Panc1 (cell line): ENCODE results near the gene NUDT17. TPM values are rescaled to one million over a fixed set of nuclear protein-coding genes. Genes with fewer than 3 reads are reported as not detected.
A peak's percentile ranks its signal among the peaks of the same experiment; 100 is the strongest.

Experiments
- ATAC-seq: fragments of 200-7000 bp; cut with Tn5 transposase; 2 replicates; pipeline ENCODE4 v1.9.1; 2020; ENCODE audit warnings: mild to moderate bottlenecking, moderate library complexity
- BruUV-seq: library from RNA; stranded (reverse); fragments of 400-500 nt; replicated peaks from 2 replicates; lab custom pipeline; 2021; lab: Mats Ljungman, UMichigan
- CTCF ChIA-PET: fragments of 300-600 bp; sonication (Branson Sonifier 250); formaldehyde crosslinking; loops from one replicate; lab custom pipeline; 2022; ENCODE audit warnings: antibody characterized with exemption; lab: Charles Lee
- POLR2A ChIA-PET: fragments of 300-600 bp; sonication (Branson Sonifier 250); formaldehyde crosslinking; loops from one replicate; lab custom pipeline; 2022; ENCODE audit warnings: antibody characterized with exemption; lab: Charles Lee
- DNase-seq: peaks from one replicate; pipeline ENCODE4 v3.0.0-alpha.2; 2010; ENCODE audit warnings: low read depth, low spot score
- H3K27ac ChIP-seq: 2 replicates; pipeline ENCODE4 v1.5.1; 2011; ENCODE audit warnings: mild to moderate bottlenecking, low read length, inconsistent platforms
- H3K27me3 ChIP-seq: fragments of 200-500 bp; sonication (Bioruptor generic); 2 replicates; pipeline ENCODE4 v1.6.0; 2014; ENCODE audit warnings: low read length, inconsistent platforms; ENCODE audit not compliant: control insufficient read depth, insufficient read depth
- H3K36me3 ChIP-seq: fragments of 200-500 bp; sonication (Bioruptor generic); 2 replicates; pipeline ENCODE4 v1.5.1; 2014; ENCODE audit warnings: inconsistent platforms, mild to moderate bottlenecking, low read length, moderate library complexity; ENCODE audit not compliant: control insufficient read depth, insufficient read depth
- H3K4me1 ChIP-seq: 2 replicates; pipeline ENCODE4 v1.5.1; 2011; ENCODE audit warnings: inconsistent platforms, mild to moderate bottlenecking, low read length, moderate library complexity; ENCODE audit not compliant: control insufficient read depth, insufficient read depth
- H3K4me3 ChIP-seq, 2 experiments: 2 replicates each; pipeline ENCODE4 v1.5.1; 2011 to 2012; ENCODE audit warnings: low read depth in 2 of 2, low read length in 2 of 2, mild to moderate bottlenecking in 2 of 2, inconsistent platforms in 1 of 2, moderate library complexity in 1 of 2
- H3K9me3 ChIP-seq: fragments of 200-500 bp; sonication (Bioruptor generic); 2 replicates; pipeline ENCODE4 v1.5.1; 2014; ENCODE audit warnings: low read depth, mild to moderate bottlenecking, inconsistent platforms, low read length, moderate library complexity; ENCODE audit not compliant: control insufficient read depth, insufficient read depth
- CTCF ChIP-seq: fragments of 450-650 bp; IDR thresholded peaks from 2 replicates; pipeline ENCODE4 v1.5.1; 2017; ENCODE audit warnings: mild to moderate bottlenecking
- POLR2AphosphoS5 ChIP-seq: IDR thresholded peaks from 2 replicates; pipeline ENCODE4 v1.6.1; 2012; ENCODE audit warnings: mild to moderate bottlenecking, low read depth, low read length, moderate library complexity
- SIN3A ChIP-seq: IDR thresholded peaks from 2 replicates; pipeline ENCODE4 v1.6.1; 2012; ENCODE audit warnings: low read depth, mild to moderate bottlenecking, low read length, moderate library complexity, borderline replicate concordance; ENCODE audit not compliant: insufficient read depth
- TCF7L2 ChIP-seq: IDR thresholded peaks from 2 replicates; pipeline ENCODE4 v1.6.1; 2011; ENCODE audit warnings: mild to moderate bottlenecking, low read depth, low read length, inconsistent platforms
- in situ Hi-C: cut with HindIII; loops from 2 replicates; pipeline ENCODE4 v1.10.0; 2016; ENCODE audit warnings: low sequenced_read_pairs, low pct_unique_long_range_greater_than_20kb
- intact Hi-C: fragments of 100-400 bp; cut with micrococcal nuclease; formaldehyde crosslinking; loops from one replicate; pipeline ENCODE4 v1.10.0; 2022; ENCODE audit not compliant: unreplicated experiment
- total RNA-seq: library from RNA; stranded (reverse); gene quantifications from one replicate; pipeline ENCODE4 v1.2.1, GENCODE V29; 2021; ENCODE audit not compliant: unreplicated experiment
- TF ChIP-seq, protein P1 (sequence below), 2 experiments: IDR thresholded peaks; 2 replicates each; pipeline ENCODE4 v1.6.1; 2011 to 2012; ENCODE audit warnings: low read depth in 2 of 2, control low read depth in 1 of 2, low read length in 1 of 2, mild to moderate bottlenecking in 1 of 2, moderate library complexity in 1 of 2; ENCODE audit not compliant: insufficient read depth in 1 of 2

NUDT17 gene
- total RNA-seq, 1 experiment from 2014 or later, result 3.7 TPM

- in situ Hi-C loops, result no loop called here
- Histone ChIP-seq H3K4me1 (0 out of 2 replicates have a peak, but pooled peaks cover 4% of the 10 kb centered on the region), H3K4me3 (no peak overlapping the region), H3K36me3 (peaks cover 8% of the 10 kb centered on the region; the same call in 1 of the 2 replicates), H3K9me3 (no peaks in the 10 kb centered on the region), H3K27ac (no peak overlapping the region), H3K27me3 (no peaks in the 10 kb centered on the region)
- TF ChIP-seq POLR2AphosphoS5 (no peak), CTCF (peak; percentile 82), SIN3A (no peak), TCF7L2 (no peak)
- TF ChIP-seq, protein P1, sequence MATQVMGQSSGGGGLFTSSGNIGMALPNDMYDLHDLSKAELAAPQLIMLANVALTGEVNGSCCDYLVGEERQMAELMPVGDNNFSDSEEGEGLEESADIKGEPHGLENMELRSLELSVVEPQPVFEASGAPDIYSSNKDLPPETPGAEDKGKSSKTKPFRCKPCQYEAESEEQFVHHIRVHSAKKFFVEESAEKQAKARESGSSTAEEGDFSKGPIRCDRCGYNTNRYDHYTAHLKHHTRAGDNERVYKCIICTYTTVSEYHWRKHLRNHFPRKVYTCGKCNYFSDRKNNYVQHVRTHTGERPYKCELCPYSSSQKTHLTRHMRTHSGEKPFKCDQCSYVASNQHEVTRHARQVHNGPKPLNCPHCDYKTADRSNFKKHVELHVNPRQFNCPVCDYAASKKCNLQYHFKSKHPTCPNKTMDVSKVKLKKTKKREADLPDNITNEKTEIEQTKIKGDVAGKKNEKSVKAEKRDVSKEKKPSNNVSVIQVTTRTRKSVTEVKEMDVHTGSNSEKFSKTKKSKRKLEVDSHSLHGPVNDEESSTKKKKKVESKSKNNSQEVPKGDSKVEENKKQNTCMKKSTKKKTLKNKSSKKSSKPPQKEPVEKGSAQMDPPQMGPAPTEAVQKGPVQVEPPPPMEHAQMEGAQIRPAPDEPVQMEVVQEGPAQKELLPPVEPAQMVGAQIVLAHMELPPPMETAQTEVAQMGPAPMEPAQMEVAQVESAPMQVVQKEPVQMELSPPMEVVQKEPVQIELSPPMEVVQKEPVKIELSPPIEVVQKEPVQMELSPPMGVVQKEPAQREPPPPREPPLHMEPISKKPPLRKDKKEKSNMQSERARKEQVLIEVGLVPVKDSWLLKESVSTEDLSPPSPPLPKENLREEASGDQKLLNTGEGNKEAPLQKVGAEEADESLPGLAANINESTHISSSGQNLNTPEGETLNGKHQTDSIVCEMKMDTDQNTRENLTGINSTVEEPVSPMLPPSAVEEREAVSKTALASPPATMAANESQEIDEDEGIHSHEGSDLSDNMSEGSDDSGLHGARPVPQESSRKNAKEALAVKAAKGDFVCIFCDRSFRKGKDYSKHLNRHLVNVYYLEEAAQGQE (IDR thresholded peaks at IDR 0.05; ENCODE audit: insufficient read depth in 1 of 2, low read depth in 2 of 2, low read length in 1 of 2), result no peak
- no TSS peak for BruUV-seq
- ChIA-PET POLR2A (no interaction called here), CTCF (interaction anchor here (1.2 to 1.5 kb wide), 2 partner anchors 10 to 42 kb away, joined by 3 to 4 read pairs; partner anchors contain the start of gene PIAS3)
- DNase-seq, result no peak
- ATAC-seq, result no peak
- intact Hi-C loops, result loop anchor here (5.0 to 10.0 kb wide), 2 partner anchors 65 to 163 kb away; partner anchors contain the start of genes ITGA10 and PEX11B
Measured at GRCh38 chr1:145849356-145850160, 4.1 kb downstream of the NUDT17 start.

GRCh38 chr1:145855426-145855948 is 10.1 kb downstream of the NUDT17 start:
- CTCF ChIA-PET, result no interaction called here
- in situ Hi-C loops, result no loop called here

More at GRCh38 chr1:145855426-145855948, 10.1 kb downstream of the NUDT17 start:
- POLR2A ChIA-PET, result no interaction called here
- no TSS peak for BruUV-seq
- TF ChIP-seq TCF7L2, result no peak
- TF ChIP-seq CTCF, result peak; percentile 61; the same call in 1 of the 2 replicates
- TF ChIP-seq, protein P1 (IDR thresholded peaks at IDR 0.05; ENCODE audit: insufficient read depth in 1 of 2, low read depth in 2 of 2, low read length in 1 of 2), result no peak
- TF ChIP-seq POLR2AphosphoS5, result no peak
- no peak for ATAC-seq
- Histone ChIP-seq H3K4me1 (peaks cover 14% of the 10 kb centered on the region), H3K36me3 (peaks cover 17% of the 10 kb centered on the region; the same call in 1 of the 2 replicates), H3K27ac (no peak overlapping the region), H3K9me3 (no peaks in the 10 kb centered on the region), H3K27me3 (no peaks in the 10 kb centered on the region), H3K4me3 (no peak overlapping the region)
- DNase-seq, result no peak
- intact Hi-C loops, result loop anchor here (10.0 kb wide), 1 partner anchor 59 kb away; the partner anchor contains the start of genes ITGA10 and PEX11B
